Right renal cortex interstitium (tissue), 3 donors: ENCODE results near the gene CA4. TPM values are rescaled to one million over a fixed set of nuclear protein-coding genes. Genes with fewer than 3 reads are reported as not detected.
A peak's percentile ranks its signal among the peaks of the same experiment; 100 is the strongest.

Experiments
- DNase-seq, 3 donors: peaks; one replicate each; pipeline ENCODE4 v3.0.0-alpha.2; 2013; ENCODE audit warnings: low read depth in 3 of 3, low spot score in 2 of 3
- polyA plus RNA-seq, 3 donors: library from polyadenylated mRNA; unstranded; fragments of 120-200 nt; gene quantifications; one replicate each; pipeline ENCODE4 v1.2.1, GENCODE V29; 2013; ENCODE audit not compliant: insufficient read length in 3 of 3

CA4 gene
- polyA plus RNA-seq, 3 donors: 40.7 to 49.6 (median 46.5) TPM

- DNase-seq: no peak
Measured at GRCh38 chr17:60129164-60129563, 20.6 kb upstream of the CA4 start.

DNA sequence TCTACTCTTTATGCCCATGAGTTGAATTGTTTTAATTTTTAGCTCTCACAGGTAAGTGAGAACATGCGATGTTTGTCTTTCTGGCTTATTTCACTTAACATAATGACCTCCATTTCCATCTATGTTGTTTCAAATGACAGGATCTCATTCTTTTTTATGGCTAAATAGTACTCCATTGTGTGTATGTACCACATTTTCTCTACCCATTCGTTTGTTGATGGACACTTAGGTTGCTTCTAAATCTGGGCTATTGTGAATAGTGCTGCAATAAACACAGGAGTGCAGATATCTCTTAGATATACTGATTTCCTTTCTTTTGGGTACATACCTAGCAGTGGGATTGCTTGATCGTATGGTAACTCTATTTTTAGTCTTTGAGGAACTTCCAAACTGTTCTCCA is 19.3 kb upstream of the CA4 start:
- no peak for DNase-seq

DNA sequence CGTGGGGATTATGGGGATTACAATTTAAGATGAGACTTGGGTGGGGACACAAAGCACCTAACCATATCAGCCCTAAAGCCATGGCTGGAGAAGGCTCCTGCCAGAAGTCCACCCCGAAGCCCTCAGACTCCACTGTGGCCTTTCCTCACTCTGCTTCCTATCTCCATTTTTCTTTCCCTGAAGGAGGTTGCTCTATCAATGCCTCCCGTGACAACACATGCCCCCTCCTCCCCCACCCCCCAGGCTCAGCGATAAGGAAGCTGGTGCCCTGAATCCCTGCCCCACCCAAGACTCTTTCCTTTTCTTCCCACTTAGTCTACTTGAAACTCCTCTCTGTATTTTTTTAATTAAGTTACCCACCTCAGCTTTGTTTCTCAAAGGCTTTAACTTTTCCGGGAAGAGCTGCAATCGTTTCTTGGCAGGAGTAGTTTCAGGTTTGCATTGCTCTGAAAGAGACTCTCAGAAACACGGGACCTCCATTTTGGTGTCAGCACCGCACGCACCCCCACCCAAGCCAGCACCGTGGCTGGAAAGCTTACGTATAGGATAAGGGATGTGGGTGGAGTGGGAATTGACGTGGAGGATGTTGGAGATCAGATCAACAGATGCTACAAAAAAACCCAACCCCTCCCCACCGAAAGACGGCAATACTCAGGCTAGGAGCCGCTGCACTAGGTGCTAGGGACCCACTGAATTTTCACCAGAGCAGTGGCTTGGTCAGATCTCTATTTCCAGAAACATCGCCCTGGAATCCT is 15.2 kb upstream of the CA4 start:
- no peak for DNase-seq

DNA sequence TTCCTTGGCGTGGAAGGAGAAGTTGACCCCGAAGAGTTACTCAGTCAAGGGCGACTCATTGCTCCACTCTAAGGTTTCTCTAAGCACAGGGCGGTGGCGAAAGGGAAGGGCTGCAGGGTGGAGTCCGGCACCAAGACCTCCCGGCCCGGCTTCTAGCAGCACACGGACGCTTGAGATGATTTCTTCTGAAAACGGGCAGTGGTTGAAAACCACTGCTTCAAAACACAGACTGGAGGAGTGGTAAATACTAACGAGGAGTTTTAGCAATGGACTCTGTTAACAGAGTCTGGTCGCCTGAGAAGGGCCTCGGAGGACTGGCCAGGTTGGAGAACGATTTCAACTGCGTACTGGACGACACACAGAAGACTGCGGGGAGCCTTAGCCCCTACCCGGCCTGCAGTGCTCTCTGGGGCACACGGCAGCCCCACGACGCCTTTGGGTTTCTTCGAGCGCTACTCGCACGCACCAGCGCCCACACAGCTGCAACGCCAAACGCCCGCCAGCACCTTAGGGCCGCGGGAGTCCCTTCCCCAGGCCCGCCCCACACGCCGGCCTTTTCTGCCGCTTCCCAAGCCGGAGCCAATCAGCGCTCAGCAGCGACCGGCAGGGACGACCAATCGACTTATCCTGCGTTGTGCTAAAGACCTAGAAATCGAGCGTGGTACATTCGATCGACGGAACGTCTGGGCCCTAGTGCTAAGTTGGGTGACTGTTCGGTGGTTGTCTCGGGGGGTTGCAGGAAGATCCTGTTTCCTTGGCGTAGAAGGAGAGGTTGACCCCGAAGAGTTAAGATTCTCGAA is 14.4 kb upstream of the CA4 start:
- peak in 1 of 3 donors; percentile 76 for DNase-seq

DNA sequence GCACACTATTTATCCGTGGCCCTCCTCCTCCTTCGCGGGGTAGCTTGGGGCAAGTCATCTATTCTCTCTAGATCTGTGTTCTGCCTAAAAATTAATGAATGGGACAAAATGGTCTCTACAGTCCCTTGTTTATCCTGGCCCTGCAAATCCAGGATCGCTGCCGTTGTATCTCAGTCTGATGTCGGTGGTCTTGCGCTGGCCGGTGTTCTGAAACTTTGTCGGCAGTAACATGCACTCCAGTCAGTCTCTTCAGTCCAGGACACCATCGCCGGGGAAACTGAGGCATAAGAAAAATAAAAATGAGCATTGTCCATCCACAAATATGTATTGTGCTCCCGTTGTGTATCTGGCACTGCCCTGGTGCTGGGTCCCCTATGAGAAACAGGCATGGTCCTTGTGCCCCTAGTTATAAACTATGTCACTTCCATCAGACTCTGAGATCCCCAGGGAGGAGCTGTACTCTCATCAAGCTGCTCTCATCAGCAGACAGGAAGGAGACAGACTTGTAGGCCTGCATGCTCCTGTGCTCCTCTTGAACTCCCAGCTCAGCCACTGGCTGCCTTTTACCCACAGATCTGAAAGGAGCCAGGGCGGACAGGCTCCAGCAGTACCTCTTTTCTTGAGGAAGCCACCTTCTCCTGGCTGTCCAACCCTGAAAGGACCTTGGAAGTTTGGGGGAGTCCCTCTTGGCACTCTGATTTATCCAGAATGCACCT is 13.7 kb upstream of the CA4 start:
- DNase-seq: no peak

DNA sequence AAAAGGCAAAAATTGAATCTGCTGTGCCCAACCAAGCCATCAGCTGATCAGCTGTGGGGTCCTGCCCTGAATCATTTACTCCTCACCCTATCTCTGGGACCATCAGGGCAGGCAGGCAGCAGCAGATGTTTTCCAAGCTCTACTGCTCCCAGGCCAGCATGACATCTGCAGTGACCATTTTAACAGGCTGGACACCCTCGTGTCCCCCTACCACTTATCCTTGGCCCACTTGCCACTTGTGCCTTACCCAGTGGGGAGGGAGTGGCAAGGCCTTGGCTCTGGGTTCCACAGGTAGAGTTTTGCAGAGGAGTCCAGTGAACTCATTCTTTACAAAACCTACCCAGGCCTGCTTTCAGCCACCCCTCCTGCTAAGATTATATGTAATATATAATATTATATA is 12.0 kb upstream of the CA4 start:
- no peak for DNase-seq

DNA sequence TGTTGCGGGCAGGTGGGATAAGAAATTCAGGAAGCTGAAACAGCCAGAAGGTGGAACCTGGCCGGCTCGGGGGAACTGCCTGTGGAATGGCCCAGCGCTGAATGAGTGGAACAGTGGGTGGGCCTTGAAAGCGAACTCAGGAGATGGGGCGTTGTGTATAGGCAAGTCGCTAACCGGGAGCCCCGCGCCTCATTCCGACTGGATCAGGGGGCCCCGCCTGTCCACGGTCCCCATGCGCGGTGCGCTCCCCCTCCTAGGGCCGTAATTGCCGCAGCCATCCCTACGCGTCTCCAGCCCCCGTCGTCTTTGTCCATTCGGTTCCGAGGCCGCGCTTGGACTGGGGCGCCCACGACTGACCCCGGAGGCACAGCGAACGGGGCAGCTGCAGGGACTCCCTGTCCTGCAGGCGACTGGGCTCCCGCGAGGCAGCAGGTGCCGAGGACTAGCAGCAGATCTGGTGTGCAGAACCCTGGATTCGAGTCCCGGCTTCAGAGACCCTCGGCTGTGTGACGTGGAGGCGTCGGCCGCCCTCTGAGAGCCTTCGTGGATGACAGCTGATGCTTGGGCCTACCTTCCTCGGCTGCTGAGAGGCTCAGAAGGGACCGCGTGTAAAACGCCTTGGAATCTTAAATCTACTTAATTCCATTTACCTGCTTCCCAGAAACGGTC is 10.9 kb upstream of the CA4 start:
- DNase-seq: no peak

GRCh38 chr17:60139438-60140285 is 10.1 kb upstream of the CA4 start:
- DNase-seq: no peak

DNA sequence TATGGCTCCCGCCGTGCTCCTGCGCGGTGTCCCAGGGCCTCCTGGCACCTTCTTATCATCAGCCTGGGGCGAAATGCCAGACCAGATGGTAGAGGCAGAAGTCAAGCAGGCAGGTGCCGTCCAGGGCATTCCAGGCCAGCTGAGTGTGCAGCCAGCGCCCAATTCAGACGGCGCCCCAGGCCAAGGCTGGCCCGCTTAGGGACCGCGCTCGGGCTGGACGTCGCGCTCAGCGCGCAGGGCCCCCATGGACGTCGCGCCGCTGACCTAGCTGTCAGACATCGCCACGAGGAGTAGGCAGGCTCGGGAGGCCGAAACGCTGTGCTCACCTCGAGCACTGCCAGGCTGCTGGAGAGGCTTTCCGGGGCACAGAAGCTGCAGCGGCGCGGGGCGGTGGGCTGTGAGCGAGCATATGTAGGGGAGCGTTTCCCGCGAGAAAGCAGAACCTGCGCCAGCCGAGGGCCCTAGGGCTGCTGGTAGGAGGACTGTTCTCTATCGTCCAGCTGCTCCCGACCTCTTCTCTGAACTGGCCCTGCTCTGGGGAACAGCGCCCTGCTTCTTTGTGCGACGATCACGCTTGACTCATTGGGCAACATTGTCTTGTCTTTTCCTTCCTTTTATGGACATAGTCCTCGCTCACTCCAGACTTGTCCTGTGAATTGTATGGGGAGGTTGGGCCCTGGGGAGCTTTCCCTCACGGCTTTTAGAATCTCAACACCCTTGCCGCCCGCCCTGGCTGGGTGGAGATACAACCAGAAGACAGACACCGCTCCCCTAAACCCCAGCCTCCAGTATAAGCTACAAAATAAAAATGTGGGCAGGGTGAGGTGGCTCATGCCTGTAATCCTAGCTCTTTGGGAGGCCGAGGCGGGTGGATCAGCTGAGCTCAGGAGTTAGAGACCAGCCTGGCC is 8.4 kb upstream of the CA4 start:
- no peak for DNase-seq

DNA sequence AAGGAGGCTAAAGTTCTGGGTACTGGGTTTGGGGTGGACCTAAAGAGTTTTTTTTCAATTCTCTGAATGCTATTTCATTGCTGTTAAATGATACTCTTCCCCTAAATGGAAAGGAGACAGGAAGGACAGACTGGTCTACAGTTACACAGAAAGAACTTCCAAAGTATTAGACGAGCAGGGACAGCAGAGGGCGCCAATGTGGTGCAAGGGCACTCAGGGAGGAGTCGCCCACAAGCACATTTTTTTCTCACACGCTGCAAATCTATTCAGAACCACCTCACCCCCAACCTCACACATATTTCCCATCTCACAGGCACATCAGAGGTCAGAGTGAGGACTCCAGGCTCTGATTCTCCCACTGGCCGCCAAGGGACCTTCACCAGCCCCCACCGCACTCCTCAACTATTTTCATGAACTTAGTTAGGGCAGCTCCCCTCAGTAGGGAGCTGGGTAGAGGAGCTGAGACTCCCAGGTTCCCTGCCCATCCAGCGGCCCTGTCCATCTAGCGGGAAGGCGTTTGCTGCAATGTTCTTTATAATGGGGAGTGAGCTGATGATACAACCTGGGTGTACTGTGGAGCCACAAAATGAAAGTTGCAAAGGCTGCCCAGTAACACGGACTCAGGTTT is 6.8 kb upstream of the CA4 start:
- no peak for DNase-seq

DNA sequence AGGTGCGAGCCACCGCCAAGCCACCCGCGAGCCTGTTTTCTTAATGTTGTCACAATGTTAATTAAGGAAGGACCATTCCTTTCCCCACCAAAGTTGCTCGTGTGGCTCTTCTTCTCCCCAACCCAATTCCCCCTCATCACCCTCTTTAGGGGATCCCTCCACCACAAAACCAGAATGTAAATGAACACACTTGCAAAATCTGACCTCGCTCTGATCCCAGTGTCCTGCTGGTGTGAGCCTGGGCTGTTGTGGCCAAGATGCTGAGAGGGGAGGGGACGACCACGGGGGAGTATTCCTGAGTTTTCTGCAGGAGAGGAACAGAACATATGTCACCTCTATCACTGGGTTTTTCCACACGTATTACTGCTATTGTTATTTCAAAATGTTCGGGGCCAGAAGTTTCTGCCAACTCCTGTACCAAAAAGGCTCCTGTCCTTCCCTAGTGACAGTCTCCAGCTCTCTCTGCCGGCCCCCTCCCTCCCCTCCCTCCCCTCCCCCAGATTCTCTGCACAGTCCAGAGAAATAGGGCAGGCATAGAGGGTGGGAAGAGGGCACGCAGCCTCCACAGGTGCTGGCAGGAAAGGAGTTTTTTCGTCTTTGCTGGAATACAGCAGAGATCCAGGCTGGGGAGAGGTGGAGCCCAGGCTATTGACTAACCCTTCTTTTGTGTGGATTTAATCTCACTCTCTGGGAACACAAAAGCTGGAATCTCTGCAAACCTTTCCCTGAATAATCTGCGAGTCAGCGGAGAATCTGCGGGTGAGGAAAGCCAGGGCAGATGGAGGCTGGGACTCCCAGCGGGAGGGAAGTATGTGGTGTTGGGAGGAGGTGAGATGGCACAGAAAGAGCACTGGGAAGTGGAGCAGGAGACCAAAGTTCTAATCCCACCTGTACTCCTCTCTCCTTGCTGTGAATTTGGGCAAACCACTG is 4.5 kb upstream of the CA4 start:
- DNase-seq: no peak

- DNase-seq: no peak
Measured at GRCh38 chr17:60146206-60146605, 3.6 kb upstream of the CA4 start.

GRCh38 chr17:60147553-60148223 is 2.1 kb upstream of the CA4 start:
- DNase-seq: no peak

DNA sequence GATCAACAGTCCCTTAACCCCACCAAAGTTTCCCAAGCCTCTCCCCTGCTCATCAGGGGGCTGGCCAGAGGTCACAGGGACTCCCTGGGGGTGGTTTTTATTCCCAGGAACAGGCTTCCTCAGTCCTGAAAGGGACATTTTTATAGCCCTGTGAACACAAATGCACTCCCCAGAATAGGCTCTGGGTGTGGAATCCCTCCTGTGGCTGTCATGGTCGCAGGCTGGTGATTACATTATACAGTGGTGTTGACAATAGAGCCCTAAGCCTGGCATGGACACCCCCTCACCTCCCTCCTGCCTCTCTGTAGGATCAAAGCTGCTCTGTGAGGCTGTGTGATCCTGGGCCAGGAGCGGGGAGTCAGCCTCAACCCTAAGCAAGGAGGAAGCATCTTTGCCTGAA is 1.4 kb upstream of the CA4 start:
- DNase-seq: no peak

GRCh38 chr17:60151355-60151754 is 1.6 kb downstream of the CA4 start:
- DNase-seq: no peak

DNA sequence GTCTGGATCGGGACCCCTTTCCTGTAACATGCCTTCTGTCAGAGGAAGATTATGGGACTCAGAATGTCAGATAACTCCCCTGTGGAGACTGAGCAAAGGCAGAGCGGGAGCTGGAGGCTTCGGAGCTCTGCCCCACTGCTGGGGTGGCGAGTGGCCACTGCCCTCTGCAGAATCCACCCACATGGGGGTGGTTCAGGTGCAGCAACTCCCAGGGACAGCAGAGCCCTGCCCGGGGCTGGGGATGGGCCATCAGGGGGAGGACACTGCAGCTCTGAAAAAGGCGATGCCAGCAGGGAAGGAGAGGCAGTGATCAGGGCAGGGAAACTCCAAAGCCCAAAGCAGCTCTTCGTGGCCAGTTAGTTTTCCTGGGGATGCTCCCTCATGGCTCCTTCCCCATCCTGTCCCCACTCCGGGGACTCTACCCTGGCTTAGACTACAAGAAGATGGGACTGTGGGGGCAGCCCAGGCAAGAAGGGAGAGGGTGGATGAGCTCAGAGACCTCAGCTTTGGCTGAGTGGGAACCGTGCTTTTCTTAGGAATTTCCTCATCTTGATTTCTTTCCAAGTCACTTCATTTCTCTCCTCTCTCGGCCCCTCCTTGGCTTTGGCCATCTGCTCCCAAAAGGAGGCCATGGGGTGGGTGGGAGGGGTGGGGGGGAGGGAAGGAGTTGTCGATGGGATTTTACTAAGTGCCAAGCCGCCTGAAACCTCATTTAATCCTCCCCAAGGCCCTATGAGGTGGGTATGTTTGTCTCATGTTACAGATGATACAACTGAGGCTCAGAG is 4.0 kb downstream of the CA4 start:
- DNase-seq: no peak
